ENCODE measurements around the gene GSTM3.

- TF ChIP-seq ZNF281 (CRISPR knock-in tag; IDR thresholded peaks at IDR 0.05) (no peak), NR3C1 (CRISPR knock-in tag; conservative IDR thresholded peaks at IDR 0.05; ENCODE audit: low read depth) (no peak)
These were observed 14.8 kb downstream of the GSTM3 start for GRCh38 chr1:109726007-109726406.
